ENCODE data around the gene PNPLA2. TPM values are rescaled to one million over a fixed set of nuclear protein-coding genes. Genes with fewer than 3 reads are reported as not detected.

PNPLA2 gene
- total and polyA plus RNA-seq, 10 of the 15 experiments (the other 5 are each of a cell fraction or from before 2014, with no cell fraction given): 0.19 to 34.0 (median 8.1) TPM

- TF ChIP-seq ZNF24 (IDR thresholded peaks at IDR 0.05) (no peak), BACH1 (IDR thresholded peaks at IDR 0.05; ENCODE audit: borderline replicate concordance) (peak; percentile 88), E4F1 (IDR thresholded peaks at IDR 0.05; ENCODE audit: borderline replicate concordance, partially characterized antibody) (no peak), TBL1XR1 (IDR thresholded peaks at IDR 0.05; ENCODE audit: low read depth, low read length) (no peak), SKIL (IDR thresholded peaks at IDR 0.05; ENCODE audit: low read depth, poor library complexity, severe bottlenecking) (no peak), SPI1 (IDR thresholded peaks at IDR 0.05; ENCODE audit: borderline replicate concordance, insufficient read depth, low read depth, low read length) (no peak), ZBTB40 (IDR thresholded peaks at IDR 0.05; ENCODE audit: borderline replicate concordance) (no peak), BCL11A (IDR thresholded peaks at IDR 0.05; ENCODE audit: low read depth, low read length) (no peak), SMAD5 (IDR thresholded peaks at IDR 0.05; ENCODE audit: low read depth) (no peak), CUX1 (IDR thresholded peaks at IDR 0.05; ENCODE audit: insufficient replicate concordance, low read depth, low read length) (no peak), SMAD1 (IDR thresholded peaks at IDR 0.05; ENCODE audit: low read depth, partially characterized antibody) (no peak)
Observed at GRCh38 chr11:777288-778255, 41.1 kb upstream of the PNPLA2 start, which contains the start of gene GATD1 (continued).

Measured in GM12878 (cell line).